Muscle of leg (tissue), 11 donors: ENCODE measurements around the gene TRPM5. TPM values are rescaled to one million over a fixed set of nuclear protein-coding genes. Genes with fewer than 3 reads are reported as not detected.

Experiments used
- DNase-seq: peaks from one replicate; pipeline ENCODE4 v3.0.0; 2013
- H3K27ac ChIP-seq: one replicate; pipeline ENCODE4 v1.5.1; 2013; ENCODE audit warnings: mild to moderate bottlenecking, low read length, control low read depth
- H3K27me3 ChIP-seq: one replicate; pipeline ENCODE4 v1.6.1; 2013; ENCODE audit warnings: low read length; ENCODE audit not compliant: control insufficient read depth, insufficient read depth
- H3K36me3 ChIP-seq: one replicate; pipeline ENCODE4 v1.6.1; 2013; ENCODE audit warnings: low read length; ENCODE audit not compliant: control insufficient read depth, insufficient read depth
- H3K4me1 ChIP-seq: one replicate; pipeline ENCODE4 v1.6.1; 2013; ENCODE audit warnings: low read length; ENCODE audit not compliant: control insufficient read depth, insufficient read depth
- H3K4me3 ChIP-seq: one replicate; pipeline ENCODE4 v1.5.1; 2013; ENCODE audit warnings: low read length, control low read depth
- H3K9me3 ChIP-seq: replicated peaks from 2 replicates; pipeline ENCODE4 v1.6.1; 2013; ENCODE audit warnings: low read depth, low read length; ENCODE audit not compliant: control insufficient read depth
- WGBS: methylation state at CpG from one replicate; pipeline ENCODE4 v1.1.5; 2013; ENCODE audit warnings: missing lambda C conversion rate; ENCODE audit not compliant: insufficient coverage; 5-methylcytosine and 5-hydroxymethylcytosine counted together
- polyA plus RNA-seq, 8 donors: library from polyadenylated mRNA; unstranded; fragments of 120-200 nt; gene quantifications; one replicate each; pipeline versions ENCODE4 v1.2.1 to v1.2.3, GENCODE V29; 2013; ENCODE audit warnings: inconsistent platforms in 1 of 8, low replicate concordance in 1 of 8; ENCODE audit not compliant: insufficient read length in 8 of 8, insufficient read depth in 1 of 8
- total RNA-seq: library from RNA; stranded (reverse); fragments of 120-200 nt; gene quantifications from one replicate; pipeline ENCODE4 v1.2.4, GENCODE V29; 2013

The TRPM5 gene
- total and polyA plus RNA-seq, 9 donors: under 0.01 to 0.05 (median 0.04) TPM; not detected in 5

DNA sequence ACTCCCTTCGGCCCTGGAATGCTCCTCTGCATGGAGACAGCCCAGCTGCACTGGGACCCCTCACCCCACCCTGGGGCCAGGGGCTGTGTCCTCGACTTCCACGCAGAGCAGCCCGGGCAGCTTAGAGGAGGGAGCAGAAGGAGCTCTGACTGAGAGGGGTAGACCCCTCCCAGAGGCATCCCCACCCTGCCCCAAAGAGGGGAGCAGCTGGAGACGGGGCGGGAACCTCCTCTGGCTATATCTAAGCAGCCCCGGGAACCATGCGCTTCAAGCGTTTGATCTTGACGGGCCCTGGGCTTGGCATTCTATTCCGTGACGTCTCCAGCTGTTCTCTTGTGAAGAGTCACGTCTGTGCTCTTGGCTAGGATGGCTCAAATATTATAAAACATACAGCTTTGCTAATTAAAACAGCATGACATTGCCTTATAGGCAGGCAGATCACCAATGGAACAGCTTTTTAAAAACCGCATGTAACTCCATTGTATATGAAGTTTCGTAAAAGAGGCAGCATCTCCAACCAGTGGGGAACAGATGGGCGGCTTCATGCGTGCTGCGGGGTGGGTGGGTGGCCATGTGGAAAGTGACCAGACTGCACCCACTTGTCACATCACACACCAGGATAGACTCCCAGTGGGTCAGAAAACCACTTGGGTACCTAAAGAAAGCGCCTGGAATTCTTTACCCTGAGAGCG, 8.2 kb upstream of the TRPM5 start:
- Histone ChIP-seq H3K36me3 (no peaks in the 10 kb centered on the region), H3K27me3 (peaks cover 13% of the 10 kb centered on the region), H3K27ac (no peak overlapping the region), H3K4me3 (no peak overlapping the region), H3K9me3 (no peaks in the 10 kb centered on the region), H3K4me1 (peaks cover 30% of the 10 kb centered on the region)
- peak; percentile 74 for DNase-seq
- 33% methylated on average over 10 of the region's 20 CpGs for WGBS

DNA sequence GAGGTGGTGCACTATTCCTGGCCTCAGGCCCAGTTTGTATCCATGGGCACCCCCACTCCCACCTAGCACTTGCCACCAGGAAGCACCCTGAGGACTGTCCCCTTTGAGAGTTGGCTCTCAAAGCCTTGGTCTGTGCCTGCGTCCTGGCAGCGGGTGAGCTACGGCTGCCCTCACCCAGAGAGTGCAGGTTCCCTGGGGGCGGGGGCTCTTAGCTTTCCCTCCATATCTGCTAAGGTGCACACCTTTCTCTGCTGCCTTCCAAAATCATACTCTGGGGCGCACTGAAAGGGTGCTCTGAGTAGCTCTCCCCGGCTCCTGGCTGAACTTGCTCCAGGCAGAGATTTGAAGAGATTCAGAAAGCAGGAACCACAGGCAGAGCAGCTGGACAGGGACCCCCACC, 7.6 kb upstream of the TRPM5 start:
- Histone ChIP-seq H3K4me1 (peaks cover 33% of the 10 kb centered on the region), H3K27ac (no peak overlapping the region), H3K27me3 (peaks cover 16% of the 10 kb centered on the region), H3K9me3 (no peaks in the 10 kb centered on the region), H3K36me3 (no peaks in the 10 kb centered on the region), H3K4me3 (no peak overlapping the region)
- no peak for DNase-seq
- WGBS: 64% methylated on average over 6 of the region's 6 CpGs

DNA sequence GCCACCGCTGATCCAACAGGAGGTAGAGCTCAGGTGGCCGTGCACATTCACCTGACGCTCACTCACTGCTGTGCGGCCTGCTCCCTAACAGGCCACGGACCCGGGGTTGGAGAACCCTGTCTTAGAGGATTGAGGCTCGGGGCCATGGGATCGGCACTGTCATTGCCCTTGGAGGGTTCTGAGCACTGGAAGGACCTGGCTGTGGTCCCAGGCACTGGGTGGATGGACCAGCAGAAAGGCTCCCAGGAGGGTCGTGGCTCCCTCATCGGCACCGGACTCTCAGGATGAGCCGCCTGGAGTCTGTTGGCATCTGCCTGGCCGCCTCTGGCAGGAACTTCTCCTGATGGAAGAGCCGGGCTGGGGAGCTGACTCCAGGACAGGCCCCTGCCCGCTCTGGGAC, 7.0 kb upstream of the TRPM5 start:
- Histone ChIP-seq H3K4me3 (no peak overlapping the region), H3K9me3 (no peaks in the 10 kb centered on the region), H3K27me3 (peaks cover 22% of the 10 kb centered on the region), H3K4me1 (peaks cover 33% of the 10 kb centered on the region), H3K27ac (no peak overlapping the region), H3K36me3 (no peaks in the 10 kb centered on the region)
- 87% methylated on average over 14 of the region's 15 CpGs for WGBS
- no peak for DNase-seq

DNA sequence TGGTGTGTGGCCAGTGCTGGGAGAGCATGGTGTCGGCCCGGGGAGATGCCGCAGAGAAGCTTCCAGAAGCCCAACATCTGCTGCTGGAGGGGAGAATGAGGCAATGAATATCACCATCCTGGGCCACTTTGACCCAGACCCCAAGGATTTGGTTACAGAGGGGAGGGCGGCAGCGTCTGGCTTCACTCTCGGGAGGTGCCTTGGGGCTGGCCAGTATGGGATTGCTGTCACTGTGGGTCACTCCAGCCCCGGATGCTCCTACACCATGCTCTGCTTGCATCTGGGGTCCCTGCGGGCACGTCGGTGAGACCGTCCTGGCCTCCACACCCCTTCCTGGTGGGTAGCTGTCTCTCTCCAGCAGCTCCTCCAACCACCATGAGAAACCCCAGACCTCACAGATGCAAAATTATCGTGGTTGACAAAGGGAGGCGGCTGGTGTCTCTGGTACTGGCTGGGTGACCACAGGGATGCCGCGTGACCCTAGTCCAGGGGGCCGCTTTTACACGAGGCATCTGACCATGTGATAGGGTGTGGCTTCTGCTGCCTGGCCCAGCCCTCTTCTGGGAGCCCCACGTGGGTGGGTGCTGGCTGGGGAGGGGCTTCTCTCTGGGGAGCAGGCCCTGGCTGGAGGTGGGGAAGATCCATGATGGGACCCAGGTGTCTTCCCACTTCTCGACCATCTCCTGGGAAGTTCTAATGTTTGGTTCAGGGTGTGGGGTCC, 6.2 kb upstream of the TRPM5 start:
- H3K9me3 ChIP-seq: no peaks in the 10 kb centered on the region
- no peaks in the 10 kb centered on the region for H3K36me3 ChIP-seq
- no peak overlapping the region for H3K27ac ChIP-seq
- peaks cover 40% of the 10 kb centered on the region for H3K4me1 ChIP-seq
- H3K4me3 ChIP-seq: no peak overlapping the region
- WGBS: 78% methylated on average over 18 of the region's 19 CpGs
- peaks cover 31% of the 10 kb centered on the region for H3K27me3 ChIP-seq
- no peak for DNase-seq

DNA sequence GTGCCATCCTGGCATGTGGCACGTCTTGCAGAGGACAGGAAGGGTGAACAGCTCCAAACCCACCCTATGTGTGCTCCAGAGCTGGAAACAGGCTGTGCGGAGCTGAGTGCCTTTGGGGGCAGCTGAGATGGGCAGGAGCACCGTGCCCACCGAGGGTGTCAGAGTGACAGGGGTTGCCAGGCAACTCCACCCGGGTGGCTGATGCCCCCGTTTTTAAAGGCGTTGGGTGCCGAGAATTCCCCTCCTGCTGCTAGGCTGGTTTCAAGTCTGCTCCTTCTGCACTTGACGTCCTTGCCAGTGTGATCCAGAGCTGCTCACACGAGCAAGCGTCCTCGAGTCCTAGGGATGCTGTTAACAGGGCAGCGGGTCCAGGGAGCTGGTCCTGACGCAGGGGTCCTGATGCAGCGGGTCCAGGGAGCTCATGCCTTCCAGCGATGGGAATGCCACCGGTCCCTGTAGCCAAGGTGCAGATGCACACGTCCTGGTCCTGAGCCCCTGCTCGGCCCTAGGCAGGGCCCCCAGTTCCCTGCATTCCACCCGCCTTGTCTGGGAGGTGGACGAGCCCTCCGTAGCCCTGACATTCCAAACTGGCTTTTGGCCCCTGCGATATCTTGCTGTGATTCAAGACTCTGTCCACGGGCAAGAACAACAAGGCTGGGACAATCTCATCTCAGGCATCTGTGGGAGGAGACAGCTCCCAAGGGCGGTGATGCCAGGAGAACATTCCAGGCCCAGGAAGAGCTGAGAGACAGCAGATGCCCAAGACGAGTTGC, 5.4 kb upstream of the TRPM5 start:
- DNase-seq: no peak
- WGBS: 79% methylated on average over 26 of the region's 26 CpGs
- H3K4me3 ChIP-seq: no peak overlapping the region
- peaks cover 34% of the 10 kb centered on the region for H3K27me3 ChIP-seq
- H3K4me1 ChIP-seq: peaks cover 41% of the 10 kb centered on the region
- H3K36me3 ChIP-seq: no peaks in the 10 kb centered on the region
- no peaks in the 10 kb centered on the region for H3K9me3 ChIP-seq
- no peak overlapping the region for H3K27ac ChIP-seq

DNA sequence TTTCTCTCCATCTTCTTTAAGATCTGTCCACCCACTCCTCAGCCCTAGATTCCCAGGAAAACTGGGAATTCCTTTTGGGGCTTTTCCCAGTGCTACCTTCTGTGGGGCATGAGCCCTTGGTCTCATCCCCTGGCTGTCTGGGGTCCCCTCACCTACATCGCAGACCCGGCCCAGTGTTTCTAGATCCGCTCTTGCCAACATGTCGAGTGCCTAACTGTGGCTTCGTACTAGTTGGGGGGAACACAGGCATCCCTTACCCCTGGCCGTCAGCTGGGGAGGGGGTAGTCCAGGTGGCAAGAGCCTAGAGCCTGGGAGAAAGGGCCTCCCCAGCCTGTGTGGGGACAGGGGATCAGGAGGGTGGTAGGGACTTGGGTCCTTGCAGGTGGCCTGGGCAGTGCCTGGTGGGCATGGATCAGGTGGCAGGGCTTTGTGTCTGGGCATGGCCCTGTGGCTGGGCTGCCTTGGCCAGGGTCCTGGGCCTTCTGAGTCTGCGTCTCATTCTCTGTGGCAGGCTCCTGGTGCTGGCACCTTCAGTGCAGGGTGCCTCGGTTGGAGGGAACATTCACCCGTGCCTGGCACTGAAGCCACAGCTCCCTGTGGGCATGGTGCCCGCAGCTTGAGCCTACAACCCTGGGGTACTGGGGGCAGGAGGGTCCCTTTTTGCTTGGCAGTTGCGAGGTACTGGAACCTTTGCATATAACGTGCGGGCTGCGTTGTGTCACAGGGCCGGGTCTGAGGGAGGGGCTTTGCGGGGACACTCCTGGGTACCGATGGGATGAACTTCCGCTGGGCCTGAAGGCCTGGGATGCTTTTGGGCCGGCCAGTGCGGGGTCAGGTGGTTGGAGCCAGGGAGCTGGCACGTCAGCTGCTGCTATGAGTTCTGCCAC, 4.6 kb upstream of the TRPM5 start:
- Histone ChIP-seq H3K36me3 (no peaks in the 10 kb centered on the region), H3K9me3 (no peaks in the 10 kb centered on the region), H3K4me1 (peaks cover 41% of the 10 kb centered on the region), H3K27me3 (peaks cover 39% of the 10 kb centered on the region), H3K27ac (no peak overlapping the region), H3K4me3 (no peak overlapping the region)
- WGBS: 86% methylated on average over 20 of the region's 21 CpGs
- no peak for DNase-seq

DNA sequence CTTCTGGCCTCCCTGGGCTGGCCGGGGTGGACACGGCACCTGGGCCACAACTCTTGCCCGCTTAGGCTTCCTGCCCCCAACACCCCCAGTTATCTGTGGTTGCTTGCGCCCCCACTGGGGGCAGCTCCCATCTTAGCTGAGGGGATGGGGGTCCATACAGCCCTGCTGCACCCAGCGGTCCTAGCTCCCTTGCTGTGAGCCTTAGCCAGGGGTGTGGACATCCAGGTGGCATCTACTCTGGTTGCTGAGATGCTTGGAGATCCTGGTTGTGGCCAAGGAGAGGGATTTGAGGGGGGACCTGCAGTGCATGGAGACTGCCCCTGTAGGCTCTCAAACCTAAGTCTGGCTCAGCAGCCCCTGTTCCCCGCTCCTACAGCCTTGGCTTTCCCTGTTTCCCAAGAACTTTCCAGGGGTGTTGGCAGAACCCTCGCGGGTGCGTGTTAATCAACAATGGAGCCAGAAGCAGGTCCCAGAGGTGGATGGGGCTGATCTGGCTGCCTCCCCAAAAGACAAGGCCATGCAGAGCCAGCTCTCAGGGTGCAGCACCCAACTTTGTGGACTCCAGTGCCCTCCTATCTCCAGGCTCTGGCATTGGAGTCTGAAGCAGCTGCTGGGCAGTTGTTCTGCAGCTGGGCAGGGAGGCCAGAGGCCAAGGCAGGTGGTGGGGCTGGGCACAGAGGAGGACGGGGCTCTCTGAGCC, 3.8 kb upstream of the TRPM5 start:
- Histone ChIP-seq H3K9me3 (no peaks in the 10 kb centered on the region), H3K4me1 (peaks cover 41% of the 10 kb centered on the region), H3K4me3 (no peak overlapping the region), H3K27ac (no peak overlapping the region), H3K27me3 (peaks cover 47% of the 10 kb centered on the region), H3K36me3 (no peaks in the 10 kb centered on the region)
- DNase-seq: no peak
- WGBS: 77% methylated on average over 6 of the region's 10 CpGs

DNA sequence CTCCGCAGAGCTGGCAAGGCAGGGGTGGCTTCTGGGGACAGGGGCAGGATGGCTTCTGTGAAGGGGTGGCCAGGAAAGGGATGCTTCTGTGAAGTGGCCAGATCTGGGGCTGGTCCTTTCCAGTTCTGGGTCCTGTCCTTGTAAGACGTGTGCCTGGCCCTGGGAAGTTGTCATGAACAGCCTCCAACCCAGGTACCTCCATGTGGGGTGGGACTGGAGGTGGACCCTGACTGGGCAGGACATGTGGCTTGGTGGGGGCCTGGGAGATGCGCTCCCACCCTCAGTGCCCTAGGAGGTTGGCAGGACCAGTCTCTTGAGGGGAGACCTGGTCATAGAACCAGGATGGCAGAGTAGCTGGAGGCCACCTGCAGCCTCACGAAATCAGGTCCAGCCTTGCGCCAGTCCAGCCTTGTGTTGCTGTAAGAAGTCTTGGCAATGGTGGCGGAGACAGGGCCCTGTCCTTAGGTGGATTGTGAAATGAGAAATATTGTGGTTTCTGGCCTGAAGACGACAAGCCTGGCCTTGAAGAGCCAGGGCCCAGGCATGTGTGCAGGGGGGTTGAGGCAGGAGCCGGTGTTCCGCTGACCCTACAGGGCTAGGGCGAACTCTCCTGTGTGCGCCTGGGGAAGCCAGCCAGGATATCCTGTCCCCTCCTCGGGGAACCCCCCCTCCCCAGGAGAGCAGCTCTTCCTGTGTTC, 3.1 kb upstream of the TRPM5 start:
- Histone ChIP-seq H3K9me3 (no peaks in the 10 kb centered on the region), H3K27ac (no peak overlapping the region), H3K4me3 (no peak overlapping the region), H3K36me3 (no peaks in the 10 kb centered on the region), H3K27me3 (peaks cover 48% of the 10 kb centered on the region), H3K4me1 (peaks cover 40% of the 10 kb centered on the region)
- DNase-seq: no peak
- 74% methylated on average over 11 of the region's 12 CpGs for WGBS
